Measurements from ENCODE around the gene BDH1. TPM values are rescaled to one million over a fixed set of nuclear protein-coding genes. Genes with fewer than 3 reads are reported as not detected.

The BDH1 gene
- total and polyA plus RNA-seq, 2 of the 13 experiments (the other 11 are each of a cell fraction or from before 2014, with no cell fraction given): 21.2 to 71.9 TPM

DNA sequence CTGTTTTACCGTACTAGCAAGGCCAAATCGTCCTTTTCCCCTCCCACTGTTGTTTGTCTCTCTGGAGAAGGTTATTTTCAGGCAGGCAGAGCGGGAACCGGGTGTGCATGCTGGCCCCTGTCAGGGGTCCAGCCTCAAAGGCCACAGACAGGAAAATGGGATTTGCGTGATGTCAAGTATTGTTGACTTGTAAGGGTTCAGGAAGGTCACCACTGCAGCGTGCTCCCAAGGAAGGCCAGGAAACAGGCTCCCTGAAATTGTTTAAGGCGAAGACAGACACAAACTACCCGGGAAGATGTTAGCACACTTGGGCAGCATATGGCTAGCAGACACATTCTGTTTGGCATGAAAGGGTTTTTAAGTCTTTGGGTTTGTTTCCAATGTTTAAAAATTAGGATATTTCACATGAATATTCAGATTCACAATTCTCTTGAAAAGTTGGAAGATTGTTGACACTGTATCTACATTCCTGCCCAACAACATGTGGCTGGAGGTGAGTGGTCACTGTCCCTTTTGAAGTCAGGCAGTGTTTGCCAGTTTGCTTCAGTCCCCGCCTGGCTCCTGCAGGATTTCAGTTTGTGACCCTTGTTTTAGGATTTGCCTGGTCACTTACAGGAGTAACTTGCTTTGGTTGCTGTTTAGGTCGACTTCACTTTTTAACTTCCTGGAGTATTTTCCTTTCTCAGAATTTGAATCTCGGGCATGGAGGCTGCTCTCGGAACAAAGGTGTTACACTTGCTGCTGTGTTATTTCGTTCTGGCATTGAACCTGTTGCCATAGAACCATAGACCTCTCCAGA is 90.4 kb downstream of the BDH1 start (continued):
- TF ChIP-seq LCORL (IDR thresholded peaks at IDR 0.05) (no peak), LCORL (CRISPR knock-in tag; IDR thresholded peaks at IDR 0.05) (peak; percentile 68), THAP11 (CRISPR knock-in tag; IDR thresholded peaks at IDR 0.05) (peak; percentile 44; the same call in 1 of the 2 replicates), KLF12 (CRISPR knock-in tag; IDR thresholded peaks at IDR 0.05; ENCODE audit: borderline replicate concordance) (peak; percentile 30; the same call in 1 of the 2 replicates), TBX2 (CRISPR knock-in tag; IDR thresholded peaks at IDR 0.05; ENCODE audit: borderline replicate concordance) (peak; percentile 65; the same call in 1 of the 2 replicates), ZMYM4 (CRISPR knock-in tag; IDR thresholded peaks at IDR 0.05) (peak; percentile 43), EED (CRISPR knock-in tag; IDR thresholded peaks at IDR 0.05) (no peak), ZNF644 (CRISPR knock-in tag; IDR thresholded peaks at IDR 0.05; ENCODE audit: low read depth) (peak; percentile 8; the same call in 1 of the 2 replicates)
- TF ChIP-seq, protein P1, sequence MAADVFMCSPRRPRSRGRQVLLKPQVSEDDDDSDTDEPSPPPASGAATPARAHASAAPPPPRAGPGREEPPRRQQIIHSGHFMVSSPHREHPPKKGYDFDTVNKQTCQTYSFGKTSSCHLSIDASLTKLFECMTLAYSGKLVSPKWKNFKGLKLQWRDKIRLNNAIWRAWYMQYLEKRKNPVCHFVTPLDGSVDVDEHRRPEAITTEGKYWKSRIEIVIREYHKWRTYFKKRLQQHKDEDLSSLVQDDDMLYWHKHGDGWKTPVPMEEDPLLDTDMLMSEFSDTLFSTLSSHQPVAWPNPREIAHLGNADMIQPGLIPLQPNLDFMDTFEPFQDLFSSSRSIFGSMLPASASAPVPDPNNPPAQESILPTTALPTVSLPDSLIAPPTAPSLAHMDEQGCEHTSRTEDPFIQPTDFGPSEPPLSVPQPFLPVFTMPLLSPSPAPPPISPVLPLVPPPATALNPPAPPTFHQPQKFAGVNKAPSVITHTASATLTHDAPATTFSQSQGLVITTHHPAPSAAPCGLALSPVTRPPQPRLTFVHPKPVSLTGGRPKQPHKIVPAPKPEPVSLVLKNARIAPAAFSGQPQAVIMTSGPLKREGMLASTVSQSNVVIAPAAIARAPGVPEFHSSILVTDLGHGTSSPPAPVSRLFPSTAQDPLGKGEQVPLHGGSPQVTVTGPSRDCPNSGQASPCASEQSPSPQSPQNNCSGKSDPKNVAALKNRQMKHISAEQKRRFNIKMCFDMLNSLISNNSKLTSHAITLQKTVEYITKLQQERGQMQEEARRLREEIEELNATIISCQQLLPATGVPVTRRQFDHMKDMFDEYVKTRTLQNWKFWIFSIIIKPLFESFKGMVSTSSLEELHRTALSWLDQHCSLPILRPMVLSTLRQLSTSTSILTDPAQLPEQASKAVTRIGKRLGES (CRISPR knock-in tag; IDR thresholded peaks at IDR 0.05; ENCODE audit: borderline replicate concordance): no peak
- TF ChIP-seq, protein P2, sequence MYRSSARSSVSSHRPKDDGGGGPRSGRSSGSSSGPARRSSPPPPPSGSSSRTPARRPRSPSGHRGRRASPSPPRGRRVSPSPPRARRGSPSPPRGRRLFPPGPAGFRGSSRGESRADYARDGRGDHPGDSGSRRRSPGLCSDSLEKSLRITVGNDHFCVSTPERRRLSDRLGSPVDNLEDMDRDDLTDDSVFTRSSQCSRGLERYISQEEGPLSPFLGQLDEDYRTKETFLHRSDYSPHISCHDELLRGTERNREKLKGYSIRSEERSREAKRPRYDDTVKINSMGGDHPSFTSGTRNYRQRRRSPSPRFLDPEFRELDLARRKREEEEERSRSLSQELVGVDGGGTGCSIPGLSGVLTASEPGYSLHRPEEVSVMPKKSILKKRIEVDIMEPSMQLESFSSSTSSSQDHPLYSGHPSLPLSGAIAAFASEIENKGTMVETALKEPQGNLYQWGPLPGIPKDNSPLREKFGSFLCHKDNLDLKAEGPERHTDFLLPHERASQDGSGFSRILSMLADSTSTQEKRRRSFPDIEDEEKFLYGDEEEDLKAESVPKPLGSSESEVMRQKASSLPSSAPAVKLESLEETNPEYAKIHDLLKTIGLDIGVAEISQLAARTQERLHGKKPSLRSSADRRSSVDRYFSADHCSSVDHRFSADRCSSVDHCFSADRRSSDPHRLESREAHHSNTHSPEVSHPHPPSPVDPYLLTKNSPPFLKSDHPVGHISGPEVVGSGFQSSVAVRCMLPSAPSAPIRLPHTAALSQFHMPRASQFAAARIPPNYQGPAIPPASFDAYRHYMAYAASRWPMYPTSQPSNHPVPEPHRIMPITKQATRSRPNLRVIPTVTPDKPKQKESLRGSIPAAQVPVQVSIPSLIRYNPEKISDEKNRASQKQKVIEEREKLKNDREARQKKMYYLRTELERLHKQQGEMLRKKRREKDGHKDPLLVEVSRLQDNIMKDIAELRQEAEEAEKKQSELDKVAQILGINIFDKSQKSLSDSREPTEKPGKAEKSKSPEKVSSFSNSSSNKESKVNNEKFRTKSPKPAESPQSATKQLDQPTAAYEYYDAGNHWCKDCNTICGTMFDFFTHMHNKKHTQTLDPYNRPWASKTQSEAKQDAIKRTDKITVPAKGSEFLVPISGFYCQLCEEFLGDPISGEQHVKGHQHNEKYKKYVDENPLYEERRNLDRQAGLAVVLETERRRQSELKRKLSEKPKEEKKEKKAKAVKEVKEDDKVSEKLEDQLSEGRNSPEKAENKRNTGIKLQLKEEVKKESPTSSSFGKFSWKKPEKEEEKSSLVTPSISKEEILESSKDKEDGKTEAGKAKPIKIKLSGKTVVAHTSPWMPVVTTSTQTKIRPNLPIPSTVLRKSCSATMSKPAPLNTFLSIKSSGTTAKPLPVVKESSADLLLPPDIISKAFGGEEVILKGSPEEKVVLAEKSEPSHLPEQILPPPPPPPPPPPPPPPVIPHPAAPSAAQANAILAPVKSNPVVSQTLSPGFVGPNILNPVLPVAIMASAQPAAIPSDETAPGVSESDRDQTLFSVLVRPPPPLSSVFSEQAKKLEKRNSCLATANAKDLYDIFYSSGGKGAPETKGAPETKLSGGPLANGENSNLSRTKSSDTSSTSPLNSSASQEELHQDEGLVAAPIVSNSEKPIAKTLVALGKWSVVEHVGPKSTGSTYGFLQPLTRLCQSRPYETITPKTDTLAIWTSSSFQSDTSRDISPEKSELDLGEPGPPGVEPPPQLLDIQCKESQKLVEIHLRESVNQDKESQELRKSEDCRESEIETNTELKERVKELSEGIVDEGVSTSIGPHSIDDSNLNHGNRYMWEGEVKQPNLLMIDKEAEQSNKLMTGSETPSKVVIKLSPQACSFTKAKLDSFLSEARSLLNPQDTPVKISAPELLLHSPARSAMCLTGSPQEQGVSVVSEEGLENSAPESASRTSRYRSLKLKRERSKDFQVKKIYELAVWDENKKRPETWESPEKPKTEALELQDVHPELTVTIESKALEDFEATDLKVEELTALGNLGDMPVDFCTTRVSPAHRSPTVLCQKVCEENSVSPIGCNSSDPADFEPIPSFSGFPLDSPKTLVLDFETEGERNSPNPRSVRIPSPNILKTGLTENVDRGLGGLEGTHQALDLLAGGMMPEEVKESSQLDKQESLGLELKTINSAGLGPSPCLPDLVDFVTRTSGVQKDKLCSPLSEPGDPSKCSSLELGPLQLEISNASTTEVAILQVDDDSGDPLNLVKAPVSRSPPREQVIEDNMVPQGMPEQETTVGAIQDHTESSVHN (CRISPR knock-in tag; IDR thresholded peaks at IDR 0.05): no peak
- TF ChIP-seq, protein P3, sequence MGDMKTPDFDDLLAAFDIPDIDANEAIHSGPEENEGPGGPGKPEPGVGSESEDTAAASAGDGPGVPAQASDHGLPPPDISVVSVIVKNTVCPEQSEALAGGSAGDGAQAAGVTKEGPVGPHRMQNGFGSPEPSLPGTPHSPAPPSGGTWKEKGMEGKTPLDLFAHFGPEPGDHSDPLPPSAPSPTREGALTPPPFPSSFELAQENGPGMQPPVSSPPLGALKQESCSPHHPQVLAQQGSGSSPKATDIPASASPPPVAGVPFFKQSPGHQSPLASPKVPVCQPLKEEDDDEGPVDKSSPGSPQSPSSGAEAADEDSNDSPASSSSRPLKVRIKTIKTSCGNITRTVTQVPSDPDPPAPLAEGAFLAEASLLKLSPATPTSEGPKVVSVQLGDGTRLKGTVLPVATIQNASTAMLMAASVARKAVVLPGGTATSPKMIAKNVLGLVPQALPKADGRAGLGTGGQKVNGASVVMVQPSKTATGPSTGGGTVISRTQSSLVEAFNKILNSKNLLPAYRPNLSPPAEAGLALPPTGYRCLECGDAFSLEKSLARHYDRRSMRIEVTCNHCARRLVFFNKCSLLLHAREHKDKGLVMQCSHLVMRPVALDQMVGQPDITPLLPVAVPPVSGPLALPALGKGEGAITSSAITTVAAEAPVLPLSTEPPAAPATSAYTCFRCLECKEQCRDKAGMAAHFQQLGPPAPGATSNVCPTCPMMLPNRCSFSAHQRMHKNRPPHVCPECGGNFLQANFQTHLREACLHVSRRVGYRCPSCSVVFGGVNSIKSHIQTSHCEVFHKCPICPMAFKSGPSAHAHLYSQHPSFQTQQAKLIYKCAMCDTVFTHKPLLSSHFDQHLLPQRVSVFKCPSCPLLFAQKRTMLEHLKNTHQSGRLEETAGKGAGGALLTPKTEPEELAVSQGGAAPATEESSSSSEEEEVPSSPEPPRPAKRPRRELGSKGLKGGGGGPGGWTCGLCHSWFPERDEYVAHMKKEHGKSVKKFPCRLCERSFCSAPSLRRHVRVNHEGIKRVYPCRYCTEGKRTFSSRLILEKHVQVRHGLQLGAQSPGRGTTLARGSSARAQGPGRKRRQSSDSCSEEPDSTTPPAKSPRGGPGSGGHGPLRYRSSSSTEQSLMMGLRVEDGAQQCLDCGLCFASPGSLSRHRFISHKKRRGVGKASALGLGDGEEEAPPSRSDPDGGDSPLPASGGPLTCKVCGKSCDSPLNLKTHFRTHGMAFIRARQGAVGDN (CRISPR knock-in tag; IDR thresholded peaks at IDR 0.05): peak; percentile 63
- TF ChIP-seq, protein P4, sequence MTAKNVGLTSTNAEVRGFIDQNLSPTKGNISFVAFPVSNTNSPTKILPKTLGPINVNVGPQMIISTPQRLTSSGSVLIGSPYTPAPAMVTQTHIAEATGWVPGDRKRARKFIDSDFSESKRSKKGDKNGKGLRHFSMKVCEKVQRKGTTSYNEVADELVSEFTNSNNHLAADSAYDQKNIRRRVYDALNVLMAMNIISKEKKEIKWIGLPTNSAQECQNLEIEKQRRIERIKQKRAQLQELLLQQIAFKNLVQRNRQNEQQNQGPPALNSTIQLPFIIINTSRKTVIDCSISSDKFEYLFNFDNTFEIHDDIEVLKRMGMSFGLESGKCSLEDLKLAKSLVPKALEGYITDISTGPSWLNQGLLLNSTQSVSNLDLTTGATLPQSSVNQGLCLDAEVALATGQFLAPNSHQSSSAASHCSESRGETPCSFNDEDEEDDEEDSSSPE (CRISPR knock-in tag; IDR thresholded peaks at IDR 0.05): peak; percentile 81
